B cell (primary cell): ENCODE measurements around the gene C21orf58.

Experiments used
- EZH2 ChIP-seq: IDR thresholded peaks from 2 replicates; pipeline ENCODE4 v1.6.1; 2012; ENCODE audit warnings: borderline replicate concordance, low read depth, mild to moderate bottlenecking, moderate library complexity, low read length; ENCODE audit not compliant: insufficient read depth, poor library complexity, severe bottlenecking
- TF ChIP-seq, protein P1 (sequence below): fragments of 200-600 bp; IDR thresholded peaks from one replicate; pipeline ENCODE4 v1.8.0; 2022; ENCODE audit warnings: antibody characterized with exemption, mild to moderate bottlenecking

DNA sequence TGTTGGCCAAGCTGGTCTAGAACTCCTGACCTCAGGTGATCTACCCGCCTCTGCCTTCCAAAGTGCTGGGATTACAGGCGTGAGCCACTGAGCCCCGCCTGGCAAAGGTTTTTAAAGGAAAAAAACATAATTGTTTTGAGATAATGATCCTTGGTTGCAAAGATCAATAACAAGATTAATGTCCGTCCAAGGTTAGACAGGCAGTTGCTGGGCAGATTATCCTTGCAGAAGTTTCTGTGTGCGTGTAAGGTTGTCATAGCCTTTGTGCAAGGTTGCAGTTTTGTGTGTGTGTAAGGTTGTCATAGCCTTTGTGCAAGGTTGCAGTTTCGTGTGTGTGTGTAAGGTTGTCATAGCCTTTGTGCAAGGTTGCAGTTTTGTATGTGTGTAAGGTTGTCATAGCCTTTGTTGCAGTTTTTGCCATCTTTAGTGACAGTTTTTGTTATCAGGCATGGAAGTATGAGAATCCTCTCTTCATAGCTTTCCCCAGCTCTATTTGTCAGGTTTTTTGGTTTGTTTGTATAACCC lies 34.0 kb downstream of the C21orf58 start:
- TF ChIP-seq, protein P1, sequence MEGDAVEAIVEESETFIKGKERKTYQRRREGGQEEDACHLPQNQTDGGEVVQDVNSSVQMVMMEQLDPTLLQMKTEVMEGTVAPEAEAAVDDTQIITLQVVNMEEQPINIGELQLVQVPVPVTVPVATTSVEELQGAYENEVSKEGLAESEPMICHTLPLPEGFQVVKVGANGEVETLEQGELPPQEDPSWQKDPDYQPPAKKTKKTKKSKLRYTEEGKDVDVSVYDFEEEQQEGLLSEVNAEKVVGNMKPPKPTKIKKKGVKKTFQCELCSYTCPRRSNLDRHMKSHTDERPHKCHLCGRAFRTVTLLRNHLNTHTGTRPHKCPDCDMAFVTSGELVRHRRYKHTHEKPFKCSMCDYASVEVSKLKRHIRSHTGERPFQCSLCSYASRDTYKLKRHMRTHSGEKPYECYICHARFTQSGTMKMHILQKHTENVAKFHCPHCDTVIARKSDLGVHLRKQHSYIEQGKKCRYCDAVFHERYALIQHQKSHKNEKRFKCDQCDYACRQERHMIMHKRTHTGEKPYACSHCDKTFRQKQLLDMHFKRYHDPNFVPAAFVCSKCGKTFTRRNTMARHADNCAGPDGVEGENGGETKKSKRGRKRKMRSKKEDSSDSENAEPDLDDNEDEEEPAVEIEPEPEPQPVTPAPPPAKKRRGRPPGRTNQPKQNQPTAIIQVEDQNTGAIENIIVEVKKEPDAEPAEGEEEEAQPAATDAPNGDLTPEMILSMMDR, result no peak
- no peak for TF ChIP-seq EZH2
